EH (cell line): ENCODE measurements around the gene EFCAB9.

Source experiments
- DNase-seq: peaks from one replicate; pipeline ENCODE4 v3.0.0-alpha.2; 2015; ENCODE audit warnings: low read depth

EFCAB9 gene

DNA sequence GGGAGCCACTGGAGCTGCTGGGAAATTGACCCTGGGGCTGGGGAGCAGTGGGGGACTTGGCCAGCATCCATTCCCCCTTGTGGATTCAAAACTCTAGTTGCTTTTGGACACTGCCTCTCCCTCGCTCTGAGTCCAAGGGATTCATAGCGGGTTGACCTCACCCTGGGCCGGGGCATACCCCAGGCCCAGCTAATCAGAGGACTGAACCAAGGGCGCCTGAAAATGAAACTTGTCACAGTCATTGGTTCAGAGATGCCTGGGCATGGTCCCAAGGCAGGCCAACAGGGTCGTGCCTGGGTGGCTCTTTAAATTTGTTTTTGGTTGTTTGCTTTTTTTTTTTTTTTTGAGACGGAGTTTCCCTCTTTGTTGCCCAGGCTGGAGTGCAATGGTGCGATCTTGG lies 28.5 kb upstream of the EFCAB9 start:
- no peak for DNase-seq

DNA sequence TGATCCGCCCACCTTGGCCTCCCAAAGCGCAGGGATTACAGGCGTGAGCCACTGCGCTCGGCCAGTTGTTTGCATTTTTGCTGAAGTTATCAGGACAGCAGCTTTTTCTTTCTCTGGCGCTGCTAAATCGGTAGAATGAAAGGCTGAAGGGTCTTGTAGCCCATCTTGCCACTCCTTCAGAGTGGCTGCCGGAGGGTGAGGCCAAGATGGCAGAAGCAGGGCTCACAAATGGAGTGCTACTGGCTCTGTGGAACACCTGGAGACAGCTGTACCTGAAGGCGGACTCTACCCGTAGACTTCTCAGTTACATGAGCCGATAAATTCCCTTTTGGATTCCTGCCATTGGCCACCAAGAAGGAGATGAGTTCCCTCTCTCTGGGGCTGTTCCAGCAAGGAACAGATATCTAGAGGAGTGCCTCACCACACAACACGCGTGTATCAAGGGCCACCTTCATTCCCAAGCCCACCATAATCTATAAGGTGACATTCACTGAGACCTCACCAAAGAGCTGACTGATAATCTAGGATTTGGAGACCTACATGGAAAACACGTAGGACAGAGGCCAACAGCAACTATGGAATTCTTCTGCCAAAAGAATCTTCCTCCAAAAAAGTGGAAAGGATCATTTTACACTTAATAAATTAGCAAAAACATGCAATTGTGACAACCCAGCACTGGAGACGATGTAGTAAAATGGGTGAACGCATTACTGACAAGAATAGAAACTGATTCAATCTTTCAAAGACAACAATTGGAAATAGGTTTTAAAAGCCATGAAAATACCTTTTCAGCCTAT lies 27.7 kb upstream of the EFCAB9 start:
- DNase-seq = no peak

GRCh38 chr5:172167895-172168294 lies 26.1 kb upstream of the EFCAB9 start:
- DNase-seq = no peak

- DNase-seq = no peak
Measured at GRCh38 chr5:172168311-172168710, 25.7 kb upstream of the EFCAB9 start.

- no peak for DNase-seq
Measured at GRCh38 chr5:172169216-172169615, 24.8 kb upstream of the EFCAB9 start.

- DNase-seq = no peak
Measured at GRCh38 chr5:172170251-172170701, 23.7 kb upstream of the EFCAB9 start.

DNA sequence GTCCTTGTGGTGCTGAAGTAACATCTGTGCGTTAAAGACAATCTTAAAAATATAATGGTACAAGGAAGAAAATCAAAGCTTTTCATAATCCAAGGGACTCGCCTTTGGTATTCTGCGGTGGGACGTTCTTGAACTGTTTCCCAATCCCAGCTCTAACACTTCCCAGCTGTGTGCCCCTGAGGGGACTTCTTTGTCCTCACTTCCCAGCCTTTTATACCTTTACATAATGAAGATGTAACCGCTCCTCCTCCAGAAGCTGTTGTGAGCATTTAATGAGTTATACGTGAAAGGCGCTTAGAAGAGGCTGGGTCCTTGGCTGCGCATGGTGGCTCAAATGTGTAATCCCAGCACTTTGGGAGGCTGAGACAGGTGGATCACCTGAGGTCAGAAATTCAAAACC lies 22.9 kb upstream of the EFCAB9 start:
- no peak for DNase-seq

- peak; percentile 52 for DNase-seq
Measured at GRCh38 chr5:172172912-172173563, 20.9 kb upstream of the EFCAB9 start.

DNA sequence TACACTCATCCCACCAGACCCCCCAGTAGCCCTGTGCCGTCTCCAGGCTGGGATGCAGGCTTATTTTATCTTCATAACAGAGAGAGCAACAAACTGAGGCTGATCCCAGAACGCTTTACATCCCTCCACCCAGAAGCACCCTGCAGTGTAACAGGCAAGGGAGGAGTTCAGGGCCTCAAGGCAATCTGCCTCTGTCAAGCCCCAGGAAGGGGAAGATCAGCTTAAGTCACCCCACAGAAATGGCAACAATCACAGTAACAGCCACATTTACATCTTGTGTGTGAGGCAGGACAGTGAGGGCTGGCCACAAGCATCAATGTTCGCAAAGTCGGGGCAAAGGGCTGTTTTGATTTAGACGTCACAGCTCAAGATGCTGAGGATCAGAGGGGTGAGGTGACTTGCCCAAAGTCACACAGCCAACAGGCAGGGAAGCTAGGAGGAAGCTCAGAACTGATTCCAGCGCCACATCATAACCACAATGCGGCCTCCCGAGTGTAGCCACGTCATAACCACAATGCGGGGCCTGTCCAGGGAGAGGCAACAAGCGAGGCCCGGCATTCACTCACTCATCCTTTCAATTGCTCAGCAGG lies 20.3 kb upstream of the EFCAB9 start:
- peak; percentile 64 for DNase-seq

DNA sequence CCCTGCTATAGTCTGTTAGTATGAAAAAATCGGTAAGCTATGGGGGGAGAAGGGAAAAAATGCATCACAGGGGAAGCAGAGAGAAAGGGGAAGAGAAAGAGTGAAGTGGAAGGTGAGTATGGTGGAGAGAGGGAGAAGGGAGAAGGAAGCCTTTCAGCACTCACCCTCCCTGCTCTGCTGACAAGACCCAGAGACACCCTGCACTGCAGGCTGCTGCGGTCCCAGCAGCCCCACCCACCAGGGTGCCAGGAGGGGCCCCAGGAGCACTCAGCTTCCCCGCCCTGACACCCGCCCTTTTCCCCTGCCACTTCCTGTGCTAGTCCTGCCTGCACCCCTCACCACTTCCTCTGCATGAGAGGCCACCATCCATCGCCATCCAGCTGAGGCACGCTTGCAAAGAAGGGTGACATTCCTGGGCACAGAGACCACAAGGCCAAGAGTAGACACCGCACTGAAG lies 18.7 kb upstream of the EFCAB9 start:
- peak; percentile 15 for DNase-seq

DNA sequence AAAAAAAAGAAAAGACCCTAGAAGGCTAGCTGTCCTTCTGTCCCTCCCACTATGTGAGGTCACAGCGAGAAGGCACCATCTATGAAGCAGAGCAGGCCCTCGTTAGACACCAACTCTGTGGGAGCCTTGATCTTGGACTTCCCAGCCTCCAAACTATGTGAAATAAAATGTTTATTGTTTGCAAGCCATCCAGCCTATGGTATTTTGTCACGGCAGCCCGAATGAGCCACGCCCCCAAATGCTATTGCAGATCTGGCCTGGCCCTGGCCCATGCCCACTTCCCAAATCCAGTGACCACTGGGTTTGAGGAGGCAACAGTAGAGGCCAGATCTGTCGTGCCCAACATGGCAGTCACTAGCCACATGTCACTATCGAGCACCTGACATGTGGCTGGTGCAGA lies 16.8 kb upstream of the EFCAB9 start:
- DNase-seq = no peak

GRCh38 chr5:172178301-172178987 lies 15.5 kb upstream of the EFCAB9 start:
- DNase-seq = no peak

GRCh38 chr5:172178991-172179989 lies 14.7 kb upstream of the EFCAB9 start:
- DNase-seq = peak; percentile 79

GRCh38 chr5:172180936-172181335 lies 13.0 kb upstream of the EFCAB9 start:
- no peak for DNase-seq

- DNase-seq = no peak
Measured at GRCh38 chr5:172182291-172182690, 11.7 kb upstream of the EFCAB9 start.

- no peak for DNase-seq
Measured at GRCh38 chr5:172183881-172184280, 10.1 kb upstream of the EFCAB9 start.

DNA sequence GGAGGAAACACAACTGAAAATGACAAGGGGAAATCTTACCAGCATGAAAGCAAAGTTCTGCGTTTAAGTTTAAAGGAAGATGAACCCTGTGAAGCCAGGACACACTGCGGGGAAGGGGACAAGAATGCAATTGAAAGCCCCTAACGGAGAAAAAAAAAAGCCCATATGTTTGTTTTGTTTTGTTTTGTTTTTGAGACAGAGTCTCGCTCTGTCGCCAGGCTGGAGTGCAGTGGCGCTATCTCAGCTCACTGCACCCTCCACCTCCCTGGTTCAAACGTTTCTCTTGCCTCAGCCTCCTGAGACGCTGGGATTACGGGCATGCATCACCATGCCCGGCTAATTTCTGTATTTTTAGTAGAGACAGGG lies 8.9 kb upstream of the EFCAB9 start:
- DNase-seq = no peak

DNA sequence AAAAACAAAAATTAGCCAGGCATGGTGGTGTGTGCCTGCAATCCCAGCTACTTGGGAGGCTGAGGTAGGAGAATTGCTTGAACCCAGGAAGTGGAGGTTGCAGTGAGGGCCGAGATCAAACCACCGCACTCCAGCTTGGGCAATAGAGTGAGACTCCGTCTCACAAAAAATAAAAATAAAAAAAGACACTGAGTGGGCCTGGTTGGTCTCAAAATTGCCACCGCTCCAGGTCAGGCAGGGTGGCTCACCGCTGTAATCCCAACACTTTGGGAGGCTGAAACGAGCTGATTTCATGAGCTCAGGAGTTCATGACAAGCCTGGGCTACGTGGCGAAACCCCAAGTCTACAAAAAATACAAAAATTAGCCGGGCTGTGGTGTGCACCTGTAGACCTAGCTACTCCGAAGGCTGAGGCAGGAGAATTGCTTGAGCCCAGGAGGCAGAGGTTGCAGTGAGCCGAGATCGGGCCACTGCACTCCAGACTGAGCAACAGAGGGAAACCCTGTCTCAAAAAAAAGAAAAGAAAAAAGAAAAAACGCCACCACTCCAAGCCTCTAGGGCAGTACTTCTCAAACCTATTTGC lies 7.8 kb upstream of the EFCAB9 start:
- no peak for DNase-seq

DNA sequence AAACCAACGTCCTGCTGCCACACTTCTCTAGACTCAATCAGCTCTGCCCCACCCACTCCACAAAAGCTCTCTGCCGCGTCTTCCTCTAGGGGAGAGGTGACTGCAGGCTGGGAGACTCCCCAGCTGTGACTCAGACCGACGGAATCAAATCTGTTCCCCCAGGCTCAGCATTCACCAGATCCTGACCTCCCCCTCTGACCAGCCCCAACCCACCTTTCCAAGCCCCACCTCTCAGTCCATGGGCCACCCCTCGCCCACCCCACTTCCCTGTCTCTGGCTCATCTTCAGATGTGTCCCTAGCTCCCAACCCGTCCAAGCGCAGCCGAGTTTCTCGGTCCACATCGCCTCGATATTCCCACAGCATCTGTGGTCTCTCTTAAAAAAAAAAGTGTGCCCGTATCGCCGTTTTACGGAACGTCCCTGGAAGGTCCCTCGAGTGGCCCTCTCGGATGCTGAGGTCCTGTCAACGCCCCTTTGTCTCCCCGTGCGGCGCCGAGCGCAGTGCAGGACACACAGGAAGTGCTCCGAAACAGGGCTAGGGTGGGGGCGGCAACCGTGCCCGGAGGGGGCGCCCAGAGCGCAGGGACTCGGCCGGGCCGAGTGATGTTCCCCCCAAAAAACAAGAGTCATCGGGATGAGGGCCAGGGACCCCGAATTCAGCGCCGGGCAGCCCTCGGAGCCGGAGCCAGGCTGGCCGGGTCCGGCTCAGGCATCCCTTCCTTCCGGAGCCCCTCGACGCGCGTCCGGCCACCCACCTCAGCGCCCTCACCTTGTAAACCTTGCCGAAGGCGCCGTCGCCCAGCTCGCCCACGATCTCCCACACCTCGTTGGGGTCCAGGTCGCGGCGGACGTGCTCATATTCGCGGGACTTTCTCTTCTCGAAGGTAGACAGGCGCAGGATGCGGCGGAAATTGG lies 6.6 kb upstream of the EFCAB9 start:
- peak; percentile 86 for DNase-seq
